Measurements from ENCODE around the gene ICA1.
"Not testable (repeated sequence)": the region's sequence is repeated elsewhere in the genome, so short reads cannot be mapped to it uniquely, and the experiment has no call there.

The ICA1 gene

DNA sequence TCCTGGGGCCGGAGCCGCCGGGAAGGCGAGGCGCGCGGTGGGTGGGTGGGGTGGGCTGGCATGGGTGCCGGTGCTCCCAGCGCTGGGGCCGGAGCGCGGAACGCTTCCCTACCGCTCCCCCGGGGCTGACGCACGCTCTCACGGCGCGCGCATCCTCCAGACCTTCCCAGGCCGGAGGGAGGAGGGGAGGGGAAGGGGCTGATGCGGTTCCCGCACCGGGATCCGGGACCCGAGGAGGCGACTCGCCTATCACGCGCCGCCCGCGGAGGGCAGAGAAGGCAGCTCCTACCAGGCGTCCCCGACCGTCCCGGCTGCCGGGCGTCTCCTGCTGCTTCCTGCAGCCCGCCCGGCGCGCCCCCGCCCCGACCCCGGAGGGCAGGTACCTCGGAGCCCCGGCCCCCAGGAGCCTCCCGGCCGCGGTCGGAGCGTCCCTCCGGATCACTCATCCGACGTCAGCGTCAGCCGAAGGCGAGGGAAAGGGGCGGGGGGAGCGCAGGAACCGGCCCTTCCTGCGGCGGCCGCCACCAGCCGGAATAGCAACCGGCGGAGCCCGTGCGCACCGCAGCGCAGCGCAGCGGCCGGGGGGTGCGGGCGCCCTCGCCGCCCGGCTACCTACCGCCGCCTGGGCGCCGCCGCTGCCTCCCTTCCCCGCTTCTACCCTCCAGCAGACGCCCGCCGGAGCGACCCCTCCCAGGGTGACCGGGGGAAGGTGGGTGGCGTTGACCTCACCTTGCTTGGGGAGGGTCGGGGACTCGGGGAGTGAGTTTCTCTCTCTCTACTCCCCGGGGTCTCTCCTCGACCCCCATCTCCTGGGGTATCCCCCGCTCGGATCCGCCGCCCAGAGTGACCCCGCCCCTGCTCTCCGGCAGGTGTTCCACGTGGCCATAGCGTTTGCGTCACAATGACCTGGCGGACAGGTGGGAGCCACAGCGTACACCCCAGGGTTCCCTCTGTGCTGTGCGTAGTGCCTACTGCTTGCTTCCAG, at the start of gene ICA1:
Gene ICA1 (minus strand): TSS at position 457 of the 985 bp plus-strand sequence. CDS start 26,241 bp downstream, outside the sequence.
- Mint-ChIP-seq H3K4me1 (peaks cover 7% of the 10 kb centered on the region), H3K9me3 (no peaks in the 10 kb centered on the region), H3K36me3 (ENCODE audit: insufficient read depth) (peaks cover 2% of the 10 kb centered on the region), H3K27ac (ENCODE audit: low read depth) (no peak within 1 kb of the TSS), H3K27me3 (peaks cover 76% of the 10 kb centered on the region), H3K4me3 (peak within 1 kb of the TSS; percentile 72)
- DNase-seq (ENCODE audit: low spot score in 2 of 2) (no peak), ATAC-seq (replicated peaks; ENCODE audit: extremely low read depth, poor library complexity, severe bottlenecking) (peak; percentile 49)

DNA sequence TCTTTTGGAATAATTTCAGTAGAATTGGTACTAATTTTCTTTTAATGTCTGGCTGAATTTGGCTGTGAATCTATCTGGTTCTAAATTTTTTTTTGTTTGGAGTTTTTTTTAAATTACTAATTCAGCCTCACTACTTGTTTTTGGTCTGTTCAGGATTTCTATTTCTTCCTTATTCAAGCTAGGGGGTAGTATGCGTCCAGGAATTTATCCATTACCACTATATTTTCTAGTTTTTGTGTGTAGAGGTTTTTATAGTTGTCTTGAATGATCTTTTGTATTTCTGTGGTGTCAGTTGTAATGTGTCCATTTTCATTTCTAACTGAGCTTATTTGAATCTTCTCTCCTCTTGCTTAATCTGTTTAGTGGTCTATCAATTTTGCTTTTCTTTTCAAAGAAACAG, 48.9 kb upstream of the ICA1 start:
- Mint-ChIP-seq H3K27ac (ENCODE audit: low read depth) (no peak overlapping the region), H3K9me3 (no peaks in the 10 kb centered on the region), H3K27me3 (peaks cover 79% of the 10 kb centered on the region), H3K36me3 (ENCODE audit: insufficient read depth) (no peaks in the 10 kb centered on the region), H3K4me1 (no peaks in the 10 kb centered on the region), H3K4me3 (no peak overlapping the region)
- ATAC-seq (replicated peaks; ENCODE audit: extremely low read depth, poor library complexity, severe bottlenecking) = no peak
- no peak for DNase-seq (ENCODE audit: low spot score in 2 of 2)

DNA sequence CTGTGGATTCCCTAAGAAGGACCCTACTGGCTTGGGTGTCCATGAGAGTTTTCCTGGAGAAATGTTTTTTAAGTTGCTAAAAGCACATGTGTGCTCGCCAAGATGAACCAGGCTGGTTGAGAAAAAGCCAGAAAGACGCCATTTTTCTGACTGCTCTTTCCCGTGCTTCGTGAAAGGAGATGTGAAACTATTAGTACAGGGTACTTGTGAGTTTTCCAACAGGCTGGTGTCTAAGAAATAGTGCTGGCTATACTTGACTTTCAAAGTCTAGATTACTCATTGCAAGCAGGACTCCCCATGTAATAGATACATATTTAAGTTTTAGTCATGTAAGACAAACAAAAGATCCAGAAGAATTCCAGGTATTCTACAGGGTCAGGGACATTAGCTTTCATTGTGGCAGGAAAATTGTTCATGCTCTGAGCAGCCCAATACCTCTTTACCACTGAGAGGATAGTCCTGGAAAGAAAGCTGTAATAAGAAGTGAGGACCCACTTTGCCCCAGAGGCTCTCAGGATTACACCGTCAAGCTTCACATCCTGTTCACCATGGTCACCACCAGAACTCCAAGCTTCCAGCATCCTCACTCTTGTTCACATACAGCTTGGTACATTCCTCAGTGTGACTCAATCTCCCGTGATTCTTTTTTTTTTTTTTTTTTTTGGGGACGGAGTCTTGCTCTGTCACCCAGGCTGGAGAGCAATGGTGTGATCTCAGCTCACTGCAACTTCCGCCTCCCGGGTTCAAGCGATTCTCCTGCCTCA, 43.8 kb upstream of the ICA1 start:
- ATAC-seq (replicated peaks; ENCODE audit: extremely low read depth, poor library complexity, severe bottlenecking) = no peak
- Mint-ChIP-seq H3K9me3 (no peaks in the 10 kb centered on the region), H3K4me3 (no peak overlapping the region), H3K4me1 (no peaks in the 10 kb centered on the region), H3K36me3 (ENCODE audit: insufficient read depth) (no peaks in the 10 kb centered on the region), H3K27me3 (peaks cover 78% of the 10 kb centered on the region), H3K27ac (ENCODE audit: low read depth) (no peak overlapping the region)
- DNase-seq (ENCODE audit: low spot score in 2 of 2) = no peak

DNA sequence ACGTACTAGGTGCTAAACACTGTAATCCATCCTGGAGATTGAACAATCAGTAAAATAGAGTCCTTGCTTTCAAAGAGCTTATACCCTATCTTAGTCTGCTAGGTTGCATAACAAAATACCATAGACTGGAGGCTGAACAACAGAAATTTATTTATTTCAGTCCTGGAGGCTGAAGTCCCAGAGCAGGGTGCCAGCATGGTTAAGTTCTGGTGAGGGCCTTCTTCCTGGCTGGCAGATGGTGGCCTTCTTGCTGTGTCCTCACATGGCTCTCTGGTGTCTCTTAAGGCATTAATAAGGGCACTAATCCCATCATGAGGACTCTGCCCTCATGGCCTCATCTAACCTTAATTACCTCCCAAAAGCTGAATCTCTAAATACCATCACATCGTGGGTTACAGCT, 43.1 kb upstream of the ICA1 start:
- no peak overlapping the region for H3K4me3 Mint-ChIP-seq
- no peak overlapping the region for H3K27ac Mint-ChIP-seq (ENCODE audit: low read depth)
- no peaks in the 10 kb centered on the region for H3K36me3 Mint-ChIP-seq (ENCODE audit: insufficient read depth)
- DNase-seq (ENCODE audit: low spot score in 2 of 2) (no peak), ATAC-seq (replicated peaks; ENCODE audit: extremely low read depth, poor library complexity, severe bottlenecking) (no peak)
- H3K27me3 Mint-ChIP-seq = peaks cover 71% of the 10 kb centered on the region
- no peaks in the 10 kb centered on the region for H3K4me1 Mint-ChIP-seq
- H3K9me3 Mint-ChIP-seq = no peaks in the 10 kb centered on the region

DNA sequence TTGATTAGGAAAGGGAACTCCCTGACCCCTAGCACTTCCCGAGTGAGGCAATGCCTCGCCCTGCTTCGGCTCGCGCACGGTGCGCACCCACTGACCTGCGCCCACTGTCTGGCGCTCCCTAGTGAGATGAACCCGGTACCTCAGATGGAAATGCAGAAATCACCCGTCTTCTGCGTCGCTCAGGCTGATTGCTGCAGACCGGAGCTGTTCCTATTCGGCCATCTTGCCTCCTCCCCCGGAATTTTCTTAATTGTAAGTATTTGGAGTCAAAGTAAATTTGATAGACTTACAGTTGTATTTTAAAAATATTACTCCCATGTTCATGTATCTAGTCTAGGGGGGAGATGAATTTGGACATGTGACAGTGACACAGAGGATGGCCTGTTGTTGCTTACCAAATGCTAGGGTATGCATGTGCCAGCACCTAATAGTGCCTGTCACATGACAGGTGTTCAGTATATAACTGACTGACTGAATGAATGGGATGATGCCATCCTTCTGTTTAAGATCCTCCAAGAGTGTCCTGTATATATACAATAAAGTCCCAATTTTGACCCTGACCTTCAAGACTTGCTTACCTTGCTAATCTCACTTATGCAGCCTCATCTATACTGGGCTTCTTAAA, 42.0 kb upstream of the ICA1 start:
- Mint-ChIP-seq H3K36me3 (ENCODE audit: insufficient read depth) (no peaks in the 10 kb centered on the region), H3K4me3 (no peak overlapping the region), H3K27ac (ENCODE audit: low read depth) (no peak overlapping the region), H3K27me3 (peaks cover 60% of the 10 kb centered on the region), H3K4me1 (no peaks in the 10 kb centered on the region), H3K9me3 (no peaks in the 10 kb centered on the region)
- ATAC-seq (replicated peaks; ENCODE audit: extremely low read depth, poor library complexity, severe bottlenecking) (no peak), DNase-seq (ENCODE audit: low spot score in 2 of 2) (no peak)

DNA sequence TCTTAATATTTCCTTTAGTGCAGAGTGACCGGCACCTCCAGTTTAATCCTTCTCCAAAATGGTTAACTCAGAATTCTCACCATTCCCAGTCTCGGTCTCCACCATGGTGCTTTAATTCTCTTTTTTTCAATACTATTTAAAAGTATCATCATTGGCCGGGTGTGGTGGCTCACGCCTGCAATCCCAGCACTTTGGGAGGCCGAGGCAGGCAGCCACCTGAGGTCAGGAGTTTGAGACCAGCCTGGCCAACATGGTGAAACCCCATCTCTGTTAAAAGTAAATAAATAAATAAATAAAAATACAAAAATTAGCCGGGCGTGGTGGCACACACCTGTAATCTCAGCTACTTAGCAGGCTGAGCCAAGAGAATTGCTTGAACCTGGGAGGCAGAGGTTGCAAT, 35.1 kb upstream of the ICA1 start:
- not testable (repeated sequence) for ATAC-seq (replicated peaks; ENCODE audit: extremely low read depth, poor library complexity, severe bottlenecking); DNase-seq (ENCODE audit: low spot score in 2 of 2); H3K4me3 Mint-ChIP-seq; H3K27ac Mint-ChIP-seq (ENCODE audit: low read depth); H3K9me3 Mint-ChIP-seq; H3K36me3 Mint-ChIP-seq (ENCODE audit: insufficient read depth); H3K4me1 Mint-ChIP-seq
- peaks cover 27% of the 10 kb centered on the region for H3K27me3 Mint-ChIP-seq

DNA sequence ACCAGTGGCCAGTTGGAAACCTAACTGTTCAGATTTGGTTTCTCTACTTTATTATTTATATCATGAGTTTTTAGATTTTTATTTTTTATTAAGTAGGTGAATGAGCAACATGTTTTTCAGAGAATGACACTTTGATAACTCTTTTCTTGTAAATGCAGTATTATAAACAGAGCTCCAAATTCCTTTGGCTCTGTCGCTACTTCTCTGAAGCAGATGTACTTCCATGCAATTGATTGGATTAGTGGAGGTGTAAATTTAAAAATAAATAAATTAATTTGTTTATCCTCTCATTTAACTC, 34.3 kb upstream of the ICA1 start:
- DNase-seq (ENCODE audit: low spot score in 2 of 2) = no peak
- peaks cover 34% of the 10 kb centered on the region for H3K27me3 Mint-ChIP-seq
- H3K9me3 Mint-ChIP-seq = no peaks in the 10 kb centered on the region
- no peak for ATAC-seq (replicated peaks; ENCODE audit: extremely low read depth, poor library complexity, severe bottlenecking)
- H3K36me3 Mint-ChIP-seq (ENCODE audit: insufficient read depth) = no peaks in the 10 kb centered on the region
- no peak overlapping the region for H3K27ac Mint-ChIP-seq (ENCODE audit: low read depth)
- no peaks in the 10 kb centered on the region for H3K4me1 Mint-ChIP-seq
- H3K4me3 Mint-ChIP-seq = no peak overlapping the region

DNA sequence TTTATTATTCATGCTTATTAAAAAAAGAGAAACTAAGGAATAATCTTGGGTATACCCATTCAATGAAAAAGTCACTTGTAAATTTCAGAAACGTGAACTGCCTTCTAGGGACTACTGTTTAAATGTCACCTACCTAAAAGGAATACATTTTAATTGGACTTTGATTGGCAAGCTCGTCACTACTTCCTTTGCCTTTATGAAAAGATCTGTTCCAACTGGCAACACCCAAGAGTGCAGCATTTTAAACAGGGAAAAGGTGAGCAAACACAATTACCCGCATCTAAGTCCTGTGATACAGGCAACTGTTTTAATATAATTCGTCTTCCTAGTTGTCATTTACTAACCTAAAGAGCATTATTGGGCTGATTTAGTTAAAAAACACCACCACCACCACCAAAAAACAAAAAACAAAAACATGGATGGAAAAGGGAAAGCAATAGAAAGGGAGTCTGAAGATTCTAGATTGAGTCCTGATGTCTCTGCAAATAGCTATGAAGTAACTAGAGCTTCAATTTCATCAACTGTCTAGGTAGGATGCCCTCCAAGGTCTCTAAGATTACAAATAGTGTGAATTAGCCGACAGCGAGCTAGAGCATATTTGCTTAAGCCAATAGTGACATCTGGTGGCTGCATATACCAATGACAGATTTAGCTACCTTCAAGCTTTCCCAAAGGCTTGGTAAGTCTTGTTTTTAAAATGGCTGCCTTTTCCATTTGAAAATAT, 33.8 kb upstream of the ICA1 start:
- Mint-ChIP-seq H3K27me3 (peaks cover 39% of the 10 kb centered on the region), H3K36me3 (ENCODE audit: insufficient read depth) (no peaks in the 10 kb centered on the region), H3K4me1 (no peaks in the 10 kb centered on the region), H3K4me3 (no peak overlapping the region), H3K9me3 (no peaks in the 10 kb centered on the region), H3K27ac (ENCODE audit: low read depth) (no peak overlapping the region)
- peak; percentile 68 for ATAC-seq (replicated peaks; ENCODE audit: extremely low read depth, poor library complexity, severe bottlenecking)
- DNase-seq (ENCODE audit: low spot score in 2 of 2) = peak in 1 of 2 donors; percentile 21

DNA sequence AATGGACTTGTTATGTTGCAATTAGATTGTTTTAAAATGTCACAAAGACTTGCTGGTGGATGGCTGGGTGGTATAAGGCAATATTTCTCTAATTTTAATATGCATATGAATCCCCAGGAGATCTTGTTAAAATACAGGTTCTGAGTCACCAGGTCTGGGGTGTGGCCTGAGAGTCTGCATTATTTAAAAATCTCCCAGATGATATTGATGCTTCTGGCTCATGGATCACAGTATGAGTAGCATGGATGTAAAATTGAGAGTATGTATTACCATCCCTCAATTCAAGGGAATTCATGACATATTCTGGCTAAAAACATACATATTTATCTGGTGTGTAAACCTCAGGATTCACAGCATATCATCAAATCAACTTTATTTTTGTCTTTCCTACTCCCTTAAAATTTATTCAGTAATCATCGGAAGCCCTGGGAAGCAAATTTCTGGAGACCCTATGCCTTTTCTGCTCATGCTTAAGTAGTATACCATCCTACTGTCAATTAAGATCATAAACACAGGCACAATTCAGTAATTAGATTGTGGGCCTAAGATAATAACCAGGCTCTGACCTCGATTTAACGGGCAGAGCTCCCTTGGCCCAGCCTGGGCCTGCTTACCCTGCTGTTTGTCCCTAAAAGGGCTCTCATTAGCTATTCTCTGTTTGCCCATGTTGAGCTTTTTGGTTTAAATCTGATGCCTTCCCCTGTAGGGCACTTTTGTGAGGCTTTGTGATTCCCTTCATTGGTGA, 29.6 kb upstream of the ICA1 start:
- no peaks in the 10 kb centered on the region for H3K9me3 Mint-ChIP-seq

DNA sequence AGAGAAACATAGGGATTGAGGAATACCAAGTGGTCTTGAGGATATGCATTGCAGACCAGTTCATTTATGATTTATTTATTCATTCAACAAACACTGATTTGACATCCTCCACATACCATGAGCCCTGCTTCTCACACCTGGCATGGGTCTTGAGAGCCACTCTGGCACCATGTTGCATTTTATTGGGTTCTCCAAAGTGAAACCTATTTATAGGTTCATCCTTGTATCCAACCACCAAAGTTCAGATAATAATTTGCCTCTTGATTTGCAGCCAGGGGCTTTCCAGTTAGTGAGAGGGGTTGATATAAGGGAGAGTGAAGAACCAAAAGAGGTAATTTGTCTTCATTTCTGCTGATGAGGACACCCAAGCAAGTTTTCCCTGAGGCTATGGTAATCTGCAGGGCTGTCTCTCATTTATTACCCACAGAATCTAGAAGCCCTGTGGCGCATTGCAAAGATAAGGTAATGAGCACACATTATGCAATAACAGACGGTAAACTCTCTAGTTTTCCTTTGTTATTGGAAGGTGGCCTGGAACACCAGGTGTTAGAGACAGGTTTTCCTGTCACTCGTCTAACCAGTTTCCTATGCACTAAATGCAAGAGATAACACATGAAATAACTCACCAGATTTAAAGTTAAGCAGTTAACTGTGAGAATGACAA, 28.8 kb upstream of the ICA1 start:
- ATAC-seq (replicated peaks; ENCODE audit: extremely low read depth, poor library complexity, severe bottlenecking) = no peak
- H3K36me3 Mint-ChIP-seq (ENCODE audit: insufficient read depth) = no peaks in the 10 kb centered on the region
- DNase-seq (ENCODE audit: low spot score in 2 of 2) = no peak
- no peak overlapping the region for H3K27ac Mint-ChIP-seq (ENCODE audit: low read depth)
- no peak overlapping the region for H3K4me3 Mint-ChIP-seq
- peaks cover 64% of the 10 kb centered on the region for H3K27me3 Mint-ChIP-seq
- H3K9me3 Mint-ChIP-seq = no peaks in the 10 kb centered on the region
- H3K4me1 Mint-ChIP-seq = no peaks in the 10 kb centered on the region

More for the DNA sequence above, 29.6 kb upstream of the ICA1 start:
- H3K4me3 Mint-ChIP-seq = no peak overlapping the region
- no peaks in the 10 kb centered on the region for H3K36me3 Mint-ChIP-seq (ENCODE audit: insufficient read depth)
- no peak overlapping the region for H3K27ac Mint-ChIP-seq (ENCODE audit: low read depth)
- DNase-seq (ENCODE audit: low spot score in 2 of 2) (no peak), ATAC-seq (replicated peaks; ENCODE audit: extremely low read depth, poor library complexity, severe bottlenecking) (no peak)
- H3K27me3 Mint-ChIP-seq = peaks cover 67% of the 10 kb centered on the region
- H3K4me1 Mint-ChIP-seq = no peaks in the 10 kb centered on the region

DNA sequence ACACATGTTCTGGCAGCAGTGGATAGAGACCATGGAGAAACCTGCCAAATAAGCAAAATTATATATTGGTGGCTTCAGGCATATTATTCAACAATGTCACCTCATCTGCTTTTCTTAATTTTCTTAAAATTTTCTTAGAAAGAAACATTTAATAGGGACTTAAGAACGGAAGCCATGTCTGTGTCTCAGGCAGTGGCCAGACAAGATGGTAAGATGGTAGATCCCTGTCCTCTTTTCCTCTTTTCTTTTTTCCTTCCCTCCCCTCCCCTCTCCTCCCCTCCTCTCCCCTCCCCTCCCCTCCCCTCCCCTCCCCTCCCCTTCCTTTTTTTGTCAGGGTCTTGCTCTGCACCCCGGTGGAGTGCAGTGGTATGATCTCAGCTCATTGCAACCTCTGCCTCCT, 24.2 kb upstream of the ICA1 start:
- ATAC-seq (replicated peaks; ENCODE audit: extremely low read depth, poor library complexity, severe bottlenecking) = no peak
- Mint-ChIP-seq H3K27ac (ENCODE audit: low read depth) (no peak overlapping the region), H3K9me3 (no peaks in the 10 kb centered on the region), H3K4me3 (no peak overlapping the region), H3K36me3 (ENCODE audit: insufficient read depth) (no peaks in the 10 kb centered on the region), H3K4me1 (no peaks in the 10 kb centered on the region), H3K27me3 (peaks cover 31% of the 10 kb centered on the region)
- DNase-seq (ENCODE audit: low spot score in 2 of 2) = no peak
